Adrenal gland (tissue), 12 donors: Measurements from ENCODE around the gene AOPEP. TPM values are rescaled to one million over a fixed set of nuclear protein-coding genes. Genes with fewer than 3 reads are reported as not detected.

Source experiments
- DNase-seq, 7 donors: peaks; one replicate each; pipeline ENCODE4 v3.0.0-alpha.2; 2019 to 2020
- H3K27ac ChIP-seq, 5 donors: fragments of 200-600 bp; sonication (generic) in 4 of 5; 1 replicate in 3 of 5; 2 replicates in 2 of 5; pipeline versions ENCODE4 v1.5.1 to v1.8.0; 2016 to 2020; ENCODE audit warnings: mild to moderate bottlenecking in 1 of 5
- H3K27me3 ChIP-seq: fragments of 200-600 bp; 2 replicates; pipeline ENCODE4 v1.8.0; 2021
- H3K36me3 ChIP-seq, 2 donors: fragments of 200-600 bp; replicated peaks in 1 of 2; 1 replicate in 1 of 2; 2 replicates in 1 of 2; pipeline versions ENCODE4 v1.5.1 to v1.8.0; 2018 to 2022
- H3K4me1 ChIP-seq, 2 donors: fragments of 200-600 bp; replicated peaks in 1 of 2; 1 replicate in 1 of 2; 2 replicates in 1 of 2; pipeline versions ENCODE4 v1.5.1 to v1.8.0; 2018 to 2021
- H3K4me3 ChIP-seq, 4 donors: fragments of 200-600 bp; sonication (generic) in 3 of 4; one replicate each; pipeline ENCODE4 v1.5.1; 2016 to 2018
- H3K9me3 ChIP-seq, 3 donors: fragments of 200-600 bp; sonication (generic) in 1 of 3; replicated peaks in 1 of 3; 1 replicate in 2 of 3; 2 replicates in 1 of 3; pipeline versions ENCODE4 v1.5.1 to v1.8.0; 2016 to 2021
- POLR2A ChIP-seq, 2 donors: fragments of 450-650 bp; IDR thresholded peaks; one replicate each; pipeline ENCODE4 v1.6.1; 2017; ENCODE audit warnings: antibody characterized with exemption in 2 of 2, mild to moderate bottlenecking in 2 of 2, moderate library complexity in 1 of 2
- WGBS, 4 donors: extraction: QIAGEN DNeasy Blood & Tissue Kit in 2 of 4; methylation state at CpG; one replicate each; pipeline versions ENCODE4 v1.1.5 to v1.1.7; 2013 to 2017; 5-methylcytosine and 5-hydroxymethylcytosine counted together
- intact Hi-C, 2 donors: fragments of 100-400 bp; cut with DNase I; formaldehyde crosslinking; loops; one replicate each; pipeline versions ENCODE4 v1.14.1 to v1.15.0; 2022 to 2023
- polyA plus RNA-seq, 3 donors: library from polyadenylated mRNA; stranded (reverse); fragments of 200-250 nt in 2 of 3; fragments of 350-450 nt in 1 of 3; fragmentation: Illumina TruSeq in 1 of 3; extraction: RNeasy Lipid Tissue Mini Kit (QIAGEN cat#74804) in 1 of 3; gene quantifications; one replicate each; pipeline ENCODE4 v1.2.3, GENCODE V29; 2013 to 2014
- total RNA-seq, 9 donors: library from RNA; depleted of rRNA in 4 of 9; stranded (reverse); fragments of >200 nt in 4 of 9; fragments of 120-200 nt in 1 of 9; fragmentation: NEBNext Ultra II Directional in 1 of 9; extraction: Animal tissue kit (Norgen Biotek cat#: 25700) in 1 of 9; gene quantifications; one replicate each; pipeline versions ENCODE4 v1.1.0 to v1.2.4, GENCODE V29; 2013 to 2023
- TF ChIP-seq, protein P1 (sequence below), 6 experiments: fragments of 450-650 bp in 4 of 6; fragments of 200-600 bp in 2 of 6; sonication (generic) in 1 of 6; IDR thresholded peaks; 1 replicate in 5 of 6; 2 replicates in 1 of 6; pipeline versions ENCODE4 v1.5.1 to v1.8.0; 2016 to 2021; ENCODE audit warnings: antibody characterized with exemption in 6 of 6, mild to moderate bottlenecking in 2 of 6, moderate library complexity in 1 of 6
- donor health status: healthy with polysubstance abuse.
- donor health status: Bipolar disorder and iron deficiency.
- donor health status: DM: yes; HTN: yes; CAD: no.
- donor health status: DM: no; HTN: no; CAD: no.
- donor health status: DM: no; HTN: no; CAD: no.
- donor health status: DM: yes; HTN: yes; CAD: no.

Gene AOPEP
- total and polyA plus RNA-seq, 12 donors, result 31.0 to 99.6 (median 71.0) TPM

DNA sequence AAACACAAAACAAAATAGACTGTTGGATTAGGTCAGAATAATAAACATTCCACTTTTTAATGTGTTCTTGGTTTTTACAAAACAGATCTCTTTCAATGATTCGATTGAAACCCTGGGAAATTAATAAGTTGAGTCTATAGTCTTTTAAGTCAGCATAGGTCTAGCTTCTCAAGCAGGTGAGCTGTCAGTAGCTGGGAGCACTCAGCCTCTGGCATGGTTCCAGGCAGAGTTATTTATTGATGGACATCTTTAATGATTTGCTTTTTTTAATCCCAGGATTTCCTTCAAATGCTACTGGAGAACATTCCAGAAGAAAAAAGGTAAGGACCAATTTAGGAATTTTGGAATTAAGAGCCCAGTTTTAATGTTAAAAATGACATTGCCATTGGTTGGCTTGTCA lies 241.0 kb downstream of the AOPEP start:
- intact Hi-C loops, result no loop called here
- 84 to 98% (median 95%) methylated on average over 1 of the region's 1 CpG for WGBS, 4 donors
- no peak for TF ChIP-seq POLR2A (IDR thresholded peaks at IDR 0.05)
- TF ChIP-seq, protein P1, sequence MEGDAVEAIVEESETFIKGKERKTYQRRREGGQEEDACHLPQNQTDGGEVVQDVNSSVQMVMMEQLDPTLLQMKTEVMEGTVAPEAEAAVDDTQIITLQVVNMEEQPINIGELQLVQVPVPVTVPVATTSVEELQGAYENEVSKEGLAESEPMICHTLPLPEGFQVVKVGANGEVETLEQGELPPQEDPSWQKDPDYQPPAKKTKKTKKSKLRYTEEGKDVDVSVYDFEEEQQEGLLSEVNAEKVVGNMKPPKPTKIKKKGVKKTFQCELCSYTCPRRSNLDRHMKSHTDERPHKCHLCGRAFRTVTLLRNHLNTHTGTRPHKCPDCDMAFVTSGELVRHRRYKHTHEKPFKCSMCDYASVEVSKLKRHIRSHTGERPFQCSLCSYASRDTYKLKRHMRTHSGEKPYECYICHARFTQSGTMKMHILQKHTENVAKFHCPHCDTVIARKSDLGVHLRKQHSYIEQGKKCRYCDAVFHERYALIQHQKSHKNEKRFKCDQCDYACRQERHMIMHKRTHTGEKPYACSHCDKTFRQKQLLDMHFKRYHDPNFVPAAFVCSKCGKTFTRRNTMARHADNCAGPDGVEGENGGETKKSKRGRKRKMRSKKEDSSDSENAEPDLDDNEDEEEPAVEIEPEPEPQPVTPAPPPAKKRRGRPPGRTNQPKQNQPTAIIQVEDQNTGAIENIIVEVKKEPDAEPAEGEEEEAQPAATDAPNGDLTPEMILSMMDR (IDR thresholded peaks at IDR 0.05), result no peak

DNA sequence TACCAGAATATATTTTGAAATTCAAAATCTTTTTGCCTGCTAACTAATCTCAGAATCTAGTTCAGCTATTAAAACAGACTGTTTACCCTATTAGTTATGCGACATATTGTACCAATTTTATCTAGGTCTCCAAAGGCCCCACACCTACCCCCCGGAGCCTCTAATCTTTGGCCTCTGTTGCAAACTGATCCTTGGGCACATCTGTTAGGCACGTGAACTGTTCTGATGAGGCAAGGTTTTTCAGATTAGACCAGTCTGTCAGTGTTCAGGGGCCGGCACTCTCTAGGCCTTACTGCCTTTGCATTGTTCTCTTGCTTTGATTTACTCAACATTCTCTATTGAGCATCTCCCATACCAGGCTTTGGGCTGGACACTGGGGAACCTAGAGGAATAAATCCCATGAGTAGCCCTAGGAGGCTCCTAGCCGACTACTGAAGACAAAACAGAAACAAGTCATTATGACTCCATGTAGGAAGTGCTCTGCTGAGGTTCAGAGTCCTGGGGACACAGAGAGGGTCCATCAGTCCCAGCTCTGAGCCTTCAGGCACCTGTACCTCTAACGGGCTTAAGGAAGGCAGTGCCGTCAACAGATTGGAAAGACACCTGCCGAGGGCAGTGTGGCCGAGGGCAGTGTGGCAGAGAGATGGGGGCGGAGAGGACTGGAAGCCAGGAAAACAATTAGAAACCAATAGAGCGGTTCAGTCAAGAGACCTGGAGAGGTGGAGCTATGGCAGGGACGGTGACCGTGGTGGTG lies 245.1 kb downstream of the AOPEP start:
- 91 to 97% (median 93%) methylated on average over 13 of the region's 13 CpGs for WGBS, 4 donors
- Histone ChIP-seq H3K4me1 (peaks cover 0 to 3% of the 10 kb centered on the region in 2 donors), H3K27ac (no peak overlapping the region), H3K27me3 (no peaks in the 10 kb centered on the region), H3K9me3 (no peaks in the 10 kb centered on the region), H3K36me3 (no peaks in the 10 kb centered on the region), H3K4me3 (no peak overlapping the region)
- intact Hi-C loops, result no loop called here
- TF ChIP-seq, protein P1 (IDR thresholded peaks at IDR 0.05), result no peak
- TF ChIP-seq POLR2A (IDR thresholded peaks at IDR 0.05), result no peak
- no peak for DNase-seq

More for the DNA sequence above, 241.0 kb downstream of the AOPEP start:
- H3K4me3 ChIP-seq, result no peak overlapping the region
- no peaks in the 10 kb centered on the region for H3K27me3 ChIP-seq
- DNase-seq, result no peak
- H3K27ac ChIP-seq, result no peak overlapping the region
- no peaks in the 10 kb centered on the region for H3K9me3 ChIP-seq
- H3K4me1 ChIP-seq, result no peaks in the 10 kb centered on the region
- no peaks in the 10 kb centered on the region for H3K36me3 ChIP-seq

DNA sequence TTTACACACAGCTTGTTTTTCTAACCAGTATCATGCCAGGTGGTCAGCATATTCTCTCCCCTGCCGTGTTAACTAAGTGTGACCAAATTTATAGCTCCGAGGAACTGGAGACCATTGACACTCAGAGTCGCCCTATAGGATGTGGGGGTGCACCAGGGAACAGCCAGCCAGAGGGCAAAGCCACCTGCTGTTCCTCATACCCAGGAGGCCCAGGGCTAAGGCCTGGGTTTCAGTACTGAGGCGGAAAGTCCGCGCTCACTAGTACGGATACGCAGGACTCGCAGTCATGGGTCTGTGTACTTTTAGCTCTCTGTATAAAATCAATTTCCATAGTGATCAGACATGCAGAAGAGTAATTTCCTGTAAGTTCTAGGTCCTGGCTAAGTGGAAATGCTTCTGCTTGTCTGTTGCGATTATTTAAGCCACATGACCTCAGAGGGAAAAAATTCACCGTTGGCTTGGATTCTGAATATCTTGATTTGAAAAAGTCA lies 247.0 kb downstream of the AOPEP start:
- H3K36me3 ChIP-seq, result no peaks in the 10 kb centered on the region
- no peak overlapping the region for H3K4me3 ChIP-seq
- no peaks in the 10 kb centered on the region for H3K27me3 ChIP-seq
- no peak for TF ChIP-seq POLR2A (IDR thresholded peaks at IDR 0.05)
- TF ChIP-seq, protein P1 (IDR thresholded peaks at IDR 0.05), result no peak
- H3K9me3 ChIP-seq, result no peaks in the 10 kb centered on the region
- H3K27ac ChIP-seq, result no peak overlapping the region
- no peak for DNase-seq
- H3K4me1 ChIP-seq, result peaks cover 0 to 3% of the 10 kb centered on the region in 2 donors
- WGBS, 4 donors, result 78 to 88% (median 84%) methylated on average over 10 to 11 of the region's 11 CpGs
- intact Hi-C loops, result no loop called here

DNA sequence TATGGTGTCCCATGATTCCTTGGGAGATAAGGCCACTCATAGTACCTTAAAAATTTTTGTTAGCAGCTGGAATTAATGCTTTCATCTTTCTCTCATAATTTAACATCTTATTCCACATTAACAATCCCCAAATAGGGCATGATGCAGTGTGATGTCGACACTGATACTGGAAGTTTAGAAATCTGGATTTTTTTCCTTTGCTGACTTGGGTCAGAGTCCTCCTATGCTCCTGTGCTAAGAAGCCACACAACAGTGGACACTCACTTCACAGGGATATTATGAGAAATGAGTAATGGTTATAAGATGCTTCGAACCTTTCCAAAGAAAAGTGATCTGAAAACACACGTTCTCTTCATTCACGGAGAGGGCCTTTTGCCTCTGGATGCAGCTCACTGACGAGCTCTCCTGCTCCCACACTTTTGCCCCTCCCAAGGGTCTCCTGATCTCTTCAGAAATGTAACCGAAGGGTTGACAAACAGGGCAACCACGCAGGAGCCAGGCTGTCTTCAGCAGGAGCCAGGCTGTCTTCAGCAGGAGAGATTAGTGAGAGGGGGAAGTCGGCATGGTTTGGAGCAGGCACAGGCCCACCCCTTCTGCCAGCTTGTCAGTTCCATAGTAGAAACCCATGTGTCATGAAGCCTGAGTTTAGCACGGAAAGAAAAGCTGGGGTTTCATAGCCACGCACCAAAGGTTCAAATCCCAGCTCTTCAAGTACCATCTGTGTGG lies 247.8 kb downstream of the AOPEP start:
- 91 to 95% (median 93%) methylated on average over 10 of the region's 10 CpGs for whole genome bisulfite sequencing, 4 donors
- H3K9me3 ChIP-seq, result no peaks in the 10 kb centered on the region
- no peak overlapping the region for H3K27ac ChIP-seq
- intact Hi-C loops, result no loop called here
- TF ChIP-seq, protein P1 (IDR thresholded peaks at IDR 0.05), result no peak
- TF ChIP-seq POLR2A (IDR thresholded peaks at IDR 0.05), result no peak
- no peak overlapping the region for H3K4me3 ChIP-seq
- H3K4me1 ChIP-seq, result peaks cover 0 to 3% of the 10 kb centered on the region in 2 donors
- no peaks in the 10 kb centered on the region for H3K36me3 ChIP-seq
- H3K27me3 ChIP-seq, result no peaks in the 10 kb centered on the region
- DNase-seq, result no peak
